Thoracic aorta (tissue), 2 donors: ENCODE results near the gene LMTK3. TPM values are rescaled to one million over a fixed set of nuclear protein-coding genes. Genes with fewer than 3 reads are reported as not detected.
A peak's percentile ranks its signal among the peaks of the same experiment; 100 is the strongest.

Experiments
- ATAC-seq: fragments of 150-250 bp; one replicate; pipeline ENCODE4 v1.8.0; 2017; ENCODE audit warnings: low read depth; ENCODE audit not compliant: insufficient number of reproducible peaks, low FRiP score
- DNase-seq: peaks from one replicate; pipeline ENCODE4 v3.0.0-alpha.2; 2020; ENCODE audit warnings: low spot score
- H3K27ac ChIP-seq, 2 donors: fragments of 200-600 bp; sonication (generic); 1 replicate in 1 of 2; 2 replicates in 1 of 2; pipeline ENCODE4 v1.5.1; 2016; ENCODE audit warnings: mild to moderate bottlenecking in 2 of 2, moderate library complexity in 2 of 2
- H3K27me3 ChIP-seq: fragments of 200-600 bp; sonication (generic); replicated peaks from 2 replicates; pipeline ENCODE4 v1.6.0; 2016; ENCODE audit warnings: mild to moderate bottlenecking; ENCODE audit not compliant: insufficient read depth
- H3K36me3 ChIP-seq: fragments of 200-600 bp; sonication (generic); one replicate; pipeline ENCODE4 v1.5.1; 2016
- H3K4me1 ChIP-seq, 2 donors: fragments of 200-600 bp; sonication (generic); 1 replicate in 1 of 2; 2 replicates in 1 of 2; pipeline versions ENCODE4 v1.5.1 to v1.6.0; 2016; ENCODE audit warnings: low read depth in 2 of 2, mild to moderate bottlenecking in 1 of 2; ENCODE audit not compliant: control insufficient read depth in 1 of 2
- H3K4me3 ChIP-seq: fragments of 200-600 bp; sonication (generic); 2 replicates; pipeline ENCODE4 v1.5.1; 2016; ENCODE audit warnings: mild to moderate bottlenecking
- H3K9me3 ChIP-seq: fragments of 200-600 bp; sonication (generic); 2 replicates; pipeline ENCODE4 v1.5.1; 2016
- total RNA-seq, 2 donors: library from RNA; depleted of rRNA; stranded (reverse); fragments of >200 nt; gene quantifications; one replicate each; pipeline versions ENCODE4 v1.1.0 to v1.2.3, GENCODE V29; 2016
- TF ChIP-seq, protein P1 (sequence below): fragments of 200-600 bp; sonication (generic); IDR thresholded peaks from one replicate; pipeline ENCODE4 v1.5.1; 2019; ENCODE audit warnings: antibody characterized with exemption

LMTK3 gene
- total RNA-seq, 2 donors from 2014 or later, result 0.41 to 4.5 TPM

DNA sequence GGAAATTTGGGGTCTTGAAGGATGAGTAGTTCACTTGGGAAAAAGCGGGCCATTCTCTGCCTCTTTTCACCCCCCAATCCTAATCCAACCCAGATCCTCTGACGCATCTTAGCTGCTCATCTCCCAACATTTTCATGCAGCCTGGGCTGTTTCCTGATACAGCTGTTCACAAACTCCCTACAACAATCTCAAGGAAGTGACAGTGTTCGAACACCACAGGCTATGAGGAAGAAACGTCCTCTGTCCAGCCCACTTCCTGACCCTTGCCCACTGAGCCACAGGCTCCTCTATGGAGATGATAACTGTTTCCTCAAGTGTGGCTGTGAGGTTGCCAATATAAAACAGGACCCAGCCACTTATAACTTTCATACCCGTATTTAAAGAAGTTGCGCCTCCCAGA lies 16.2 kb downstream of the LMTK3 start:
- Histone ChIP-seq H3K27me3 (no peaks in the 10 kb centered on the region), H3K27ac (no peak overlapping the region), H3K4me1 (peaks cover 0 to 13% of the 10 kb centered on the region in 2 donors), H3K4me3 (no peak overlapping the region), H3K36me3 (no peaks in the 10 kb centered on the region), H3K9me3 (no peaks in the 10 kb centered on the region)
- TF ChIP-seq, protein P1, sequence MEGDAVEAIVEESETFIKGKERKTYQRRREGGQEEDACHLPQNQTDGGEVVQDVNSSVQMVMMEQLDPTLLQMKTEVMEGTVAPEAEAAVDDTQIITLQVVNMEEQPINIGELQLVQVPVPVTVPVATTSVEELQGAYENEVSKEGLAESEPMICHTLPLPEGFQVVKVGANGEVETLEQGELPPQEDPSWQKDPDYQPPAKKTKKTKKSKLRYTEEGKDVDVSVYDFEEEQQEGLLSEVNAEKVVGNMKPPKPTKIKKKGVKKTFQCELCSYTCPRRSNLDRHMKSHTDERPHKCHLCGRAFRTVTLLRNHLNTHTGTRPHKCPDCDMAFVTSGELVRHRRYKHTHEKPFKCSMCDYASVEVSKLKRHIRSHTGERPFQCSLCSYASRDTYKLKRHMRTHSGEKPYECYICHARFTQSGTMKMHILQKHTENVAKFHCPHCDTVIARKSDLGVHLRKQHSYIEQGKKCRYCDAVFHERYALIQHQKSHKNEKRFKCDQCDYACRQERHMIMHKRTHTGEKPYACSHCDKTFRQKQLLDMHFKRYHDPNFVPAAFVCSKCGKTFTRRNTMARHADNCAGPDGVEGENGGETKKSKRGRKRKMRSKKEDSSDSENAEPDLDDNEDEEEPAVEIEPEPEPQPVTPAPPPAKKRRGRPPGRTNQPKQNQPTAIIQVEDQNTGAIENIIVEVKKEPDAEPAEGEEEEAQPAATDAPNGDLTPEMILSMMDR, result no peak
- DNase-seq (no peak), ATAC-seq (no peak)

DNA sequence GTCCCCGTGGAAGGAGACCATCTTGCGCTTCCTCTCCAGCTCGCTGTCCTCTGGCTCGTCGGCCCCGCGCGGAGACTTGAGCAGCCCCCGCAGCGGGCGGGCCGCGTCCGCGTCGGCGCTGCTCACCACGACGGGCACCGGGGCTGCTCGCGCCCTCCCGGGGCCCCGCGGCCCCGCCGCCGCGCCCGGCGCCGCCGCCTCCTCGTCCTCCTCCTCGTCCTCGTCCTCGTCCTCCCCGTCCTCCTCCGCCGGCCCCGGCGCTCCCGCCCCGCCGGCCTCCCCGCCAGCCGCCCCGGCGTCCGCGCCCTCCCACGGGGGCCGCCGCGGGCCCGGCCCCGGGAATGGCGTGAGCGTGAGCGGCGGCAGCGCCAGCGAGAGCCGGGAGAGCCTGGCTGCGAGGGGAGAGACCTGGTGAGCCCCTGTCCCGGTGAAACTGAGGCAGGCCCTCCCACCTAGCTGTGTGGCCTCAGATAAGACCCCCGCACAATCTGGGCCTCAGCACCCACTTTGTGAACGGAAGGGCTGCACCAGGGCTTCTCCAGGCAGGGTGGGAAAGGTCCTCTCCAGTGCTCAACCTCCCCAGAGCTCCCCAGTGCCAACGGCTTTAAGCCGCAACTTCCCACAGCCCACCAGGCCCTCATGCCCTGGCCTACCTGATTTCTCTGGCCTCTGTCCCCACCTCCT lies 17.8 kb downstream of the LMTK3 start:
- H3K4me3 ChIP-seq, result peak overlapping the region; percentile 70
- H3K4me1 ChIP-seq, result peaks cover 0 to 13% of the 10 kb centered on the region in 2 donors
- H3K27ac ChIP-seq, result no peak overlapping the region
- DNase-seq, result no peak
- H3K9me3 ChIP-seq, result no peaks in the 10 kb centered on the region
- no peaks in the 10 kb centered on the region for H3K27me3 ChIP-seq
- H3K36me3 ChIP-seq, result no peaks in the 10 kb centered on the region
- ATAC-seq, result no peak
- TF ChIP-seq, protein P1, result no peak

DNA sequence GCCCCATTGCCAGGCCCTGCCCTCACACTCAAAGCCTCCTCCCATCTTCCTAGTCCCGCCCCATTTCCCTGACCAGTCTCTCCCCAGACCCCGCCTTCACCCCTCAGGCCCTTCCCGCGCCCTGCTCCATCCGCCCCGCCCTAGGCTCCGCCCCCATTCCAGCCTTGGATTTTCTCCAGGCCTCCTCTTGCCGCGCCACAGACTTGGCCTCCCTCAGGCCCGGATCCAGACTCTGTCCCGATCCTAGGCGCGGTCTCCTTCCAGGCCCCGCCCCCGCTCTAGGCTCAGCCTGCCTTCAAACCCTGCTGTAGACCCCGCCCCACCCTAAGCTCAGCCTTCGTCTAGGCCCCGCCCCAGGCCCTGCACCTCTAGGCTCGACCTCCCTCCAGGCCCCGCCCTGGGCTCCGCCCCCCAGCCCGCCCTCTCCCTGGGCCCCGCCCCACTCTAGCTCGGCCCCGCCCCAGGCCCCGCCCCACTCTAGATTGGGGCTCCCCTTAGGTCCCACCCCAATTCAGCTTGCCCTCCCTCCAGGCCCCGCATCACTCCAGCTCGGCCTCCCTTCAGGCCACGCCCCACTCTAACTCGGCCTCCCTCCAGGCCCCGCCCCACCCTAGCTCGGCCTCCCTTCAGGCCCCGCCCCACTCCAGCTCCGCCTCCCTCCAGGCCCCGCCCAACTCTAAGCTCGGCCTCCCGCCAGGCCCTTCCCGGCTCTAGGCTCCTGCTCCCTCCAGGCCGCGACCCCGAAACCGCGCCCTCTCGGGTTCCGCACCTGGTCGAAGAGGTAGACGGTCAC lies 18.5 kb downstream of the LMTK3 start:
- DNase-seq, result peak; percentile 87
- Histone ChIP-seq H3K27ac (no peak overlapping the region), H3K27me3 (no peaks in the 10 kb centered on the region), H3K36me3 (no peaks in the 10 kb centered on the region), H3K9me3 (no peaks in the 10 kb centered on the region), H3K4me1 (peaks cover 0 to 20% of the 10 kb centered on the region in 2 donors), H3K4me3 (peak overlapping the region; percentile 70)
- peak; percentile 68 for ATAC-seq
- TF ChIP-seq, protein P1, result no peak

DNA sequence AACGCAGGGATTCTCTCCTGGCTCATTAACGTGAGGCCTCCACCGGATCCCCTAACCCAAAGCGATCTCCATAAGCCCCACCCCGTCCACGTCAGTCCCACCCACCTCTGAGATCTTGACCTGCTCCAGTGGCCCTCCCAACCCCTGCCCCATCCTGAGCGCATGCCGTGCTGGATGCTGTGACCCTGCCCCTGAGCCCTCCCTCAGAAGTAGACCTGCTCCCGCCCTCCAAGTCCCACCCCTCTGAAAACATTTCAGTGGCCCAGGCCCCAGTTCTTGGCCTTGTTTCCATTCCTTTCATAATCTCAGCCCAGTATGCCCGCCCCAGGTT lies 19.9 kb downstream of the LMTK3 start:
- Histone ChIP-seq H3K27ac (no peak overlapping the region), H3K9me3 (no peaks in the 10 kb centered on the region), H3K4me3 (no peak overlapping the region), H3K4me1 (peaks cover 0 to 29% of the 10 kb centered on the region in 2 donors), H3K36me3 (no peaks in the 10 kb centered on the region), H3K27me3 (no peaks in the 10 kb centered on the region)
- TF ChIP-seq, protein P1, result no peak
- DNase-seq, result no peak
- no peak for ATAC-seq

DNA sequence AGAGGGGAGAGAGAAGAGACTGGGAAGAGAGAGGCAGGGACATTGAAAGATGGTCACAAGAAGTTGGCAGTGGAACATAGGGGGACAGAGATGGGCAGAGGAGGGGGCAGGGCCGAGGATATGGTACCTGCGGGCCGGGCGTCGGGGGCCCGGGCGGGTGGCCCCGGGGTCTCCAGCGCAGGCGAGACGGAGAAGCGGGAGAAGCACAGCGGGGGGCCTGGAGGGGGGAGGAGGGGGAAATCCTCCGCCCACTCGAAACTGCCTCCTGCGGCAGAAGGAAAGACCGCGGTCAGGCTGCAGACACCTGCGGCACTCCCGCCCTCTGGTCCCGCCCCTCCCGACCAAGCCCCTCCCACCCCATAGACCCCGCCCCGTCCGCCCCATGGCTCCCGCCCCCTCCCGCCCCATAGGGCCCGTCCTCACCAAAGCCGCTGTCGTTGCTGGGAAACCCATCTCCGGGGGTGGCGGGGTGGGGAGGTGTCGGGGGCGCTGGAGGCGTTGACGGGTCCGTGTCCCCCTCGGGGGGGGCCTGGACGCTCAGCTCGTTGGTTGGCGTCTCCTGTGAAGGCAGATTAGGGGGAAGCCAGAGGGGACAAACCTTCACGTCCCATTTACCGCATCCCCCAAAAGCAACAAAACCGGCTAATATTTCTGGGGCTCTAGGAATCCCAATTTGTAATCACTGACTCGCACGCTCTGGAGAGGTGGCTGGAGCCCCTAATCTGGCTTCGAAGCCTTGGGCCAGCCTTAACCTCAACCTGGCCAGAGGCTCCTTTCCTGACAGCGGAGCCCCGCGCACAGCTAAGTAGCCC lies 20.4 kb downstream of the LMTK3 start:
- H3K4me1 ChIP-seq, result peaks cover 0 to 29% of the 10 kb centered on the region in 2 donors
- TF ChIP-seq, protein P1, result no peak
- no peak for ATAC-seq
- H3K4me3 ChIP-seq, result no peak overlapping the region
- no peaks in the 10 kb centered on the region for H3K9me3 ChIP-seq
- no peak for DNase-seq
- H3K27ac ChIP-seq, result no peak overlapping the region
- no peaks in the 10 kb centered on the region for H3K36me3 ChIP-seq
- no peaks in the 10 kb centered on the region for H3K27me3 ChIP-seq
